ENCODE measurements around the gene ACR. TPM values are rescaled to one million over a fixed set of nuclear protein-coding genes. Genes with fewer than 3 reads are reported as not detected.

ACR gene
- total RNA-seq, 1 donor from 2014 or later, result not detected

- CTCF ChIA-PET, result no interaction called here
- Mint-ChIP-seq H3K4me3 (no peak overlapping the region), H3K9me3 (no peaks in the 10 kb centered on the region), H3K27me3 (peaks cover 3% of the 10 kb centered on the region), H3K36me3 (ENCODE audit: low read depth) (no peaks in the 10 kb centered on the region), H3K4me1 (no peaks in the 10 kb centered on the region), H3K27ac (no peak overlapping the region)
- TF ChIP-seq, protein P1, sequence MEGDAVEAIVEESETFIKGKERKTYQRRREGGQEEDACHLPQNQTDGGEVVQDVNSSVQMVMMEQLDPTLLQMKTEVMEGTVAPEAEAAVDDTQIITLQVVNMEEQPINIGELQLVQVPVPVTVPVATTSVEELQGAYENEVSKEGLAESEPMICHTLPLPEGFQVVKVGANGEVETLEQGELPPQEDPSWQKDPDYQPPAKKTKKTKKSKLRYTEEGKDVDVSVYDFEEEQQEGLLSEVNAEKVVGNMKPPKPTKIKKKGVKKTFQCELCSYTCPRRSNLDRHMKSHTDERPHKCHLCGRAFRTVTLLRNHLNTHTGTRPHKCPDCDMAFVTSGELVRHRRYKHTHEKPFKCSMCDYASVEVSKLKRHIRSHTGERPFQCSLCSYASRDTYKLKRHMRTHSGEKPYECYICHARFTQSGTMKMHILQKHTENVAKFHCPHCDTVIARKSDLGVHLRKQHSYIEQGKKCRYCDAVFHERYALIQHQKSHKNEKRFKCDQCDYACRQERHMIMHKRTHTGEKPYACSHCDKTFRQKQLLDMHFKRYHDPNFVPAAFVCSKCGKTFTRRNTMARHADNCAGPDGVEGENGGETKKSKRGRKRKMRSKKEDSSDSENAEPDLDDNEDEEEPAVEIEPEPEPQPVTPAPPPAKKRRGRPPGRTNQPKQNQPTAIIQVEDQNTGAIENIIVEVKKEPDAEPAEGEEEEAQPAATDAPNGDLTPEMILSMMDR (IDR thresholded peaks at IDR 0.05), result no peak
- ATAC-seq (ENCODE audit: low read depth) (no peak), DNase-seq (no peak)
- POLR2A ChIA-PET, result no interaction called here
- intact Hi-C loops (cut with micrococcal nuclease), result no loop called here
Observed at GRCh38 chr22:50705851-50706351, 32.1 kb upstream of the ACR start.

GRCh38 chr22:50706481-50707125 lies 31.4 kb upstream of the ACR start:
- no peak for ATAC-seq (ENCODE audit: low read depth)
- Mint-ChIP-seq H3K4me1 (no peaks in the 10 kb centered on the region), H3K36me3 (ENCODE audit: low read depth) (no peaks in the 10 kb centered on the region), H3K27me3 (peaks cover 3% of the 10 kb centered on the region), H3K9me3 (no peaks in the 10 kb centered on the region), H3K4me3 (no peak overlapping the region), H3K27ac (no peak overlapping the region)
- intact Hi-C loops (cut with micrococcal nuclease), result no loop called here
- POLR2A ChIA-PET, result no interaction called here
- CTCF ChIA-PET, result no interaction called here
- TF ChIP-seq, protein P1 (IDR thresholded peaks at IDR 0.05), result no peak
- no peak for DNase-seq

DNA sequence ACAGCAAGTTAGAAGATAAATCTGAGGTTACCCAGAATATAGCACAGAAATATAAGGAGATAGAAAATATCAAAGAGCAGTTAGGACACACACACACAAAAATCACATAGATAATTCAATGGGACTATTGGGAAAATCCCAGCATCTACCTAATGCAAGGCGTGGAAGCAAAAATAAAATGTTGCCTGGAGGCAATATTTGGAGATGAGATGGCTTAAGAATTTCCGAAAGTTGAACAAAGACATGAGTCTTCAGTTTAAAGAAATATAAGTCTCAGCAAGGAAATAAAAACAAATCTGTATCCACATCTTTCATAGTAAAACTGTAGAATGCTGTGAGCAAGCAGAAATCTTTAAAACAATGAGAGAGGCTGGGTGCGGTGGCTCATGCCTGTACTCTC lies 29.5 kb upstream of the ACR start:
- Mint-ChIP-seq H3K9me3 (no peaks in the 10 kb centered on the region), H3K4me3 (no peak overlapping the region), H3K27me3 (peaks cover 1% of the 10 kb centered on the region), H3K27ac (no peak overlapping the region), H3K4me1 (no peaks in the 10 kb centered on the region), H3K36me3 (ENCODE audit: low read depth) (no peaks in the 10 kb centered on the region)
- TF ChIP-seq, protein P1 (IDR thresholded peaks at IDR 0.05), result no peak
- DNase-seq (no peak), ATAC-seq (ENCODE audit: low read depth) (no peak)
- ChIA-PET POLR2A (no interaction called here), CTCF (no interaction called here)
- intact Hi-C loops (cut with micrococcal nuclease), result no loop called here

DNA sequence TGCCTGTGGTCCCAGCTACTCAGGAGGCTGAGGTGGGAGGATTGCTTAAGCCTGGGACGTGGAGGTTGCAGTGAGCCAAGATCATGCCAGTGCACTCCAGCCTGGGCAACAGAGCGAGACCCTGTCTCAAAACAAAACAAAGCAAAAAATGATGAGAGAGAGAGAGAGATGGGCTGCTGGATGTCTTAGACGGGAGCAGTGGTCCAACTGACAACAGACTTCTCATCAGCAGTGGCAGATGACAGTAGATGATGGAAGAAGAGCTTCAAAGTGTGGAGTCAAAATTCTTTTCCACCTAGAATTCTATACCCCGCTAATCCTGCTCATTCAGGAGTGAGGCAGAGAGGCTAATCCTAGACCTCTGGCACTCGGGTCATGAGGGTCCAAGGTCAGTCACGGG lies 29.0 kb upstream of the ACR start:
- no peak overlapping the region for H3K27ac Mint-ChIP-seq
- H3K9me3 Mint-ChIP-seq, result no peaks in the 10 kb centered on the region
- ATAC-seq (ENCODE audit: low read depth), result no peak
- H3K36me3 Mint-ChIP-seq (ENCODE audit: low read depth), result no peaks in the 10 kb centered on the region
- H3K27me3 Mint-ChIP-seq, result no peaks in the 10 kb centered on the region
- H3K4me1 Mint-ChIP-seq, result no peaks in the 10 kb centered on the region
- TF ChIP-seq, protein P1 (IDR thresholded peaks at IDR 0.05), result no peak
- CTCF ChIA-PET, result no interaction called here
- DNase-seq, result no peak
- H3K4me3 Mint-ChIP-seq, result no peak overlapping the region
- intact Hi-C loops (cut with micrococcal nuclease), result no loop called here
- POLR2A ChIA-PET, result no interaction called here

DNA sequence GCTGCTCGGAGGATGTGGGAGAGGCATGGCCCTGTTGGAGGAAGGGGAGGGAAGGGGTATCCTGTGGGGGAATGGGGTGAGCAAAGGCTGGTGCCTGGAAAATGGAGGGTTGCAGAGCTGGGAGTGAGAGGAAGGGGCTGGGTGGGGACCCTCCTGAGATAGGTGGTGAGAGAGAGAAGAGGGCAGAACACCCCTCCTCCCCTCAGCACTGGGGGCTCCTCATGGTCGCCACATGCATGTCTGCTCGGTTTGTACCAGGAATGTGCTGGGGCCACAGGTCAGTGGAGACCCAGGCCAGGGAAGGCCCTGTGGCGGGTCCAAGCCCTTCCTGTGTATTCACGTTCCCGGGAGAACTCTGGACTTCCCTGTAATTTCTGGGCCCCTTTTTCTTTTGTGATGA lies 27.8 kb upstream of the ACR start:
- no peaks in the 10 kb centered on the region for H3K9me3 Mint-ChIP-seq
- intact Hi-C loops (cut with micrococcal nuclease), result no loop called here
- TF ChIP-seq, protein P1 (IDR thresholded peaks at IDR 0.05), result no peak
- H3K27me3 Mint-ChIP-seq, result no peaks in the 10 kb centered on the region
- H3K36me3 Mint-ChIP-seq (ENCODE audit: low read depth), result no peaks in the 10 kb centered on the region
- DNase-seq (no peak), ATAC-seq (ENCODE audit: low read depth) (no peak)
- ChIA-PET POLR2A (no interaction called here), CTCF (no interaction called here)
- no peak overlapping the region for H3K27ac Mint-ChIP-seq
- no peaks in the 10 kb centered on the region for H3K4me1 Mint-ChIP-seq
- no peak overlapping the region for H3K4me3 Mint-ChIP-seq
